LNCaP clone FGC (cell line): ENCODE results near the gene PSMB1.
"Not testable (repeated sequence)": the region's sequence is repeated elsewhere in the genome, so short reads cannot be mapped to it uniquely, and the experiment has no call there.

Experiments
- DNase-seq: peaks from one replicate; pipeline ENCODE4 v3.0.0-alpha.2; 2011; ENCODE audit warnings: low read depth
- H3K4me3 ChIP-seq: 2 replicates; pipeline ENCODE4 v1.5.1; 2011; ENCODE audit warnings: mild to moderate bottlenecking, low read depth, low read length, control low read depth
- TF ChIP-seq, protein P1 (sequence below): IDR thresholded peaks from 2 replicates; pipeline ENCODE4 v1.5.1; 2012; ENCODE audit warnings: mild to moderate bottlenecking; ENCODE audit not compliant: control insufficient read depth, insufficient read depth; ENCODE audit errors: extremely low read depth

PSMB1 gene

DNA sequence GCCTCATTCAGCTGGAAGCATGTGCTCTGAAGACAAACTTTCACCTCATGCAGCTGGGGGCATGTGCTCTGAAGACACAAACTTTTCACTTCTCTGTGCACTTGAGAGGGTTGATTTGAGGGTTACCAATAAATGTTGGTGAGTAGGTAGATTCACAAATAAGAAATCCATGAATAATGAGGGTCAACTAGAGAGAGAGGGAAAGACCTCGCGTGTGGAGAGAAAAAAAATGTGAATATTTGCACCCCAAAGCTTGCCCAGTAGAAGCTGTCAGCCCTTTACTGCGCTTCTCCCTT, 43.4 kb downstream of the PSMB1 start:
- no peak for DNase-seq
- H3K4me3 ChIP-seq: no peak overlapping the region

DNA sequence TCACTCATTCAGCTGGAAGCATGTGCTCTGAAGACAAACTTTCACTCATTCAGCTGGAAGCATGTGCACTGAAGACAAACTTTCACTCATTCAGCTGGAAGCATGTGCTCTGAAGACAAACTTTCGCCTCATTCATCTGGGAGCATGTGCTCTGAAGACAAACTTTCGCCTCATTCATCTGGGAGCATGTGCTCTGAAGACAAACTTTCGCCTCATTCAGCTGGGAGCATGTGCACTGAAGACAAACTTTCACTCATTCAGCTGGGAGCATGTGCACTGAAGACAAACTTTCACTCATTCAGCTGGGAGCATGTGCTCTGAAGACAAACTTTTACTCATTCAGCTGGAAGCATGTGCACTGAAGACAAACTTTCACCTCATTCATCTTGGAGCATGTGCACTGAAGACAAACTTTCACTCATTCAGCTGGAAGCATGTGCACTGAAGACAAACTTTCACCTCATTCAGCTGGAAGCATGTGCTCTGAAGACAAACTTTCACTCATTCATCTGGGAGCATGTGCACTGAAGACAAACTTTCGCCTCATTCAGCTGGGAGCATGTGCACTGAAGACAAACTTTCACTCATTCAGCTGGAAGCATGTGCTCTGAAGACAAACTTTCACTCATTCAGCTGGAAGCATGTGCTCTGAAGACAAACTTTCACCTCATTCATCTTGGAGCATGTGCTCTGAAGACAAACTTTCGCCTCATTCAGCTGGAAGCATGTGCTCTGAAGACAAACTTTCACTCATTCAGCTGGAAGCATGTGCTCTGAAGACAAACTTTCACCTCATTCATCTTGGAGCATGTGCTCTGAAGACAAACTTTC, 44.0 kb downstream of the PSMB1 start:
- not testable (repeated sequence) for H3K4me3 ChIP-seq, DNase-seq

More for the DNA sequence above, 43.4 kb downstream of the PSMB1 start:
- TF ChIP-seq, protein P1, sequence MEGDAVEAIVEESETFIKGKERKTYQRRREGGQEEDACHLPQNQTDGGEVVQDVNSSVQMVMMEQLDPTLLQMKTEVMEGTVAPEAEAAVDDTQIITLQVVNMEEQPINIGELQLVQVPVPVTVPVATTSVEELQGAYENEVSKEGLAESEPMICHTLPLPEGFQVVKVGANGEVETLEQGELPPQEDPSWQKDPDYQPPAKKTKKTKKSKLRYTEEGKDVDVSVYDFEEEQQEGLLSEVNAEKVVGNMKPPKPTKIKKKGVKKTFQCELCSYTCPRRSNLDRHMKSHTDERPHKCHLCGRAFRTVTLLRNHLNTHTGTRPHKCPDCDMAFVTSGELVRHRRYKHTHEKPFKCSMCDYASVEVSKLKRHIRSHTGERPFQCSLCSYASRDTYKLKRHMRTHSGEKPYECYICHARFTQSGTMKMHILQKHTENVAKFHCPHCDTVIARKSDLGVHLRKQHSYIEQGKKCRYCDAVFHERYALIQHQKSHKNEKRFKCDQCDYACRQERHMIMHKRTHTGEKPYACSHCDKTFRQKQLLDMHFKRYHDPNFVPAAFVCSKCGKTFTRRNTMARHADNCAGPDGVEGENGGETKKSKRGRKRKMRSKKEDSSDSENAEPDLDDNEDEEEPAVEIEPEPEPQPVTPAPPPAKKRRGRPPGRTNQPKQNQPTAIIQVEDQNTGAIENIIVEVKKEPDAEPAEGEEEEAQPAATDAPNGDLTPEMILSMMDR: no peak

DNA sequence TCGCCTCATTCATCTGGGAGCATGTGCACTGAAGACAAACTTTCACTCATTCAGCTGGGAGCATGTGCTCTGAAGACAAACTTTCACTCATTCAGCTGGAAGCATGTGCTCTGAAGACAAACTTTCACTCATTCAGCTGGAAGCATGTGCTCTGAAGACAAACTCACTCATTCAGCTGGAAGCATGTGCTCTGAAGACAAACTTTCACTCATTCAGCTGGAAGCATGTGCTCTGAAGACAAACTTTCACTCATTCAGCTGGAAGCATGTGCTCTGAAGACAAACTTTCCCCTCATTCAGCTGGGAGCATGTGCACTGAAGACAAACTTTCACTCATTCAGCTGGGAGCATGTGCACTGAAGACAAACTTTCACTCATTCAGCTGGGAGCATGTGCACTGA, 44.8 kb downstream of the PSMB1 start:
- not testable (repeated sequence) for H3K4me3 ChIP-seq, DNase-seq

DNA sequence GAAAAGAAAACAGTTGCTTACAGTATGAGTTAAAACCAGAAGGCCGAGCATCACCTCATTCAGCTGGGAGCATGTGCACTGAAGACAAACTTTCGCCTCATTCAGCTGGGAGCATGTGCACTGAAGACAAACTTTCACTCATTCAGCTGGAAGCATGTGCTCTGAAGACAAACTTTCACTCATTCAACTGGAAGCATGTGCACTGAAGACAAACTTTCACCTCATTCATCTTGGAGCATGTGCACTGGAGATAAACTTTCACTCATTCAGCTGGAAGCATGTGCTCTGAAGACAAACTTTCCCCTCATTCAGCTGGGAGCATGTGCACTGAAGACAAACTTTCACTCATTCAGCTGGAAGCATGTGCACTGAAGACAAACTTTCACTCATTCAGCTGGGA, 45.4 kb downstream of the PSMB1 start:
- not testable (repeated sequence) for DNase-seq, H3K4me3 ChIP-seq

DNA sequence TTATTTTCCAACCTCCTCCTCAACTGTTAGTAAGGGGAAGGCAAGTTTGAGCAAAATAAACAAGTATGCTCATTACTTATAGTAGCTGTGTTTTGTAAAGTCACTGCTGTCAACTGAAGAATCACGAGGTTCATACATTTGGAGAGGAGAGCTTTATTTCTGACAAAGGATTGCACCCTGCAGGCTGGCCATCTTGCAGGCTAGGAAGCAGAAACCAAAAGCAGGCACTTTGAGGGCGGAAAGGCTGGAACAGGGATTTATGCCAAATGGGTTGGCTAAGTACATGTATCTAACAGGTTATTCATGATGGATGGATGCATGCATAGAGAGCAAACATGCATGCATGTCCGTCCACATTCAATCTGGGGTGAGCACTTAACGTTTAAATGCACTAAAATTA, 46.7 kb downstream of the PSMB1 start:
- H3K4me3 ChIP-seq: no peak overlapping the region
- TF ChIP-seq, protein P1: no peak
- DNase-seq: no peak

DNA sequence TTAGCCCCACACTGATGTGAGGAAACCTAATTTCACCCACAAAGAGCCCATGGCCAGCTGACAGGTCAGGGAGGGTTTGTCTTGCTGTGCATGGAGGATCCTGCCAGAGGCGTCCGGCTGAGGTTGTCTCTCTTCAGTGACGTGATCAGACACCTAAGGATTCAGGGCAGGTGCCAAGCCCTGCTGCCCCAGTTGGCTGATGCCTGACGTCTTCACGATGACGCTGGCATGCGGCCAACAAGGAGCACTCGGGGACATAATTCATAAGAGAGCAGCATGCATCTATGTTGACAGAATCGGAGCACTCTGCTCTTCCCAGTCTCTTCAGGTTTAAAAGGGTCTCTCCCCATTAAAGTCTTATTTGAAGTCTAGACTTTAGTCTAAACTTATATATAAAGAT, 47.8 kb downstream of the PSMB1 start:
- no peak overlapping the region for H3K4me3 ChIP-seq
- TF ChIP-seq, protein P1: no peak
- peak; percentile 68 for DNase-seq

DNA sequence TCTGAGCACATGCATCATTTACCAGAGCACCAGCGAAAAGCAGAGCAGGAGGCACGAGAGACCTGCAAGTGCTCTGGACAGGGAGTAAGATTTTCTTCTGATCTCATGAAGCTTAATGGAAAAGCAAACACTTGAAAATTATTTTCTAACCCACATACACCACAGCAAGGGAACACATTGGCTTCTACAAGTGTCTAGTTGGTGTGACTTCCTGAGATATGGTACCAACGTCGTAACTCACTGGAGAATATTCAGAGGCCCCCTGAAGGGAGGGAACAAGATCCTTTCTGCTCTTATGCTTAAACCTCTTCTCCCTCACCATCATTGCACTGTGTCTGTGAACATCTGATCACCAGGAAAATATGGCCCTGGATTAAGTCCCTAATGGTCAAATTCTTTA, 48.6 kb downstream of the PSMB1 start:
- DNase-seq: no peak
- no peak overlapping the region for H3K4me3 ChIP-seq
- TF ChIP-seq, protein P1: no peak

DNA sequence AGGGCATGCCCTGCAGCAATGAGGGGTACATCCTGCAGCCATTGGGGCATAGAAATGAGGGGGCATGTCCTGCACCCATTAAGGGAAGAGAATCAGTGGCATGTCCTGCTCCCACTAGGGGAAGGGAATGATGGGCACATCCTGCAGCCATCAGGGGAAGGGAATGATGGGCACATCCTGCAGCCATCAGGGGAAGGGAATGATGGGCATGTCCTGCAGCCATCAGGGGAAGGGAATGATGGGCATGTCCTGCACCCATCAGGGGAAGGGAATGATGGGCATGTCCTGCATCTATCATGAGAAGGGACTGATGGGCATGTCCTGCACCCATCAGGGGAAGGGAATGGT, 49.7 kb downstream of the PSMB1 start:
- DNase-seq: no peak
- H3K4me3 ChIP-seq: no peak overlapping the region
- TF ChIP-seq, protein P1: no peak

DNA sequence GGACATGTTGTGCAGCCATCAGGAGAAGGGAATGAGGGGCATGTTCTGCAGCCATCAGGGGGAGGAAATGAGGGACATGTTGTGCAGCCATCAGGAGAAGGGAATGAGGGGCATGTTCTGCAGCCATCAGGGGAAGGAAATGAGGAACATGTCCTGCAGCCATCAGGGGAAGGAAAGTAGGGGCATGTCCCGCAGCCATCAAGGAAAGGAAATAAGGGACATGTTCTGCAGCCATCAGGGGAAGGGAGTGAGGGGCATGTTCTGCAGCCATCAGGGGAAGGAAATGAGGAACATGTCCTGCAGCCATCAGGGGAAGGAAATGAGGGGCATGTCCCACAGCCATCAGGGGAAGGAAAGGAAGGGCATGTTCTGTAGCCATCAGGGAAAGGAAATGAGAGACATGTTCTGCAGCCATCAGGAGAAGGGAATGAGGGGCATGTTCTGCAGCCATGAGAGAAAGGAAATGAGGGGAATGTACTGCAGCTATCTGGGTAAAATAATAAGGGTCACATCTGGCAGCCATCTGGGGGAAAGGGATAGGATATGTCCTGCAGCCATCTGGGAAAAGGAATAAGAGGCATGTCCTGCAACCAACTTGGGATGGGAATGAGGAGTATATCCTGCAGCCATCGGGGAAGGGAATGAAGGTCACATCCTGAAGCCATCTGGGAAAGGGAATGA, 50.2 kb downstream of the PSMB1 start:
- not testable (repeated sequence) for DNase-seq, H3K4me3 ChIP-seq

DNA sequence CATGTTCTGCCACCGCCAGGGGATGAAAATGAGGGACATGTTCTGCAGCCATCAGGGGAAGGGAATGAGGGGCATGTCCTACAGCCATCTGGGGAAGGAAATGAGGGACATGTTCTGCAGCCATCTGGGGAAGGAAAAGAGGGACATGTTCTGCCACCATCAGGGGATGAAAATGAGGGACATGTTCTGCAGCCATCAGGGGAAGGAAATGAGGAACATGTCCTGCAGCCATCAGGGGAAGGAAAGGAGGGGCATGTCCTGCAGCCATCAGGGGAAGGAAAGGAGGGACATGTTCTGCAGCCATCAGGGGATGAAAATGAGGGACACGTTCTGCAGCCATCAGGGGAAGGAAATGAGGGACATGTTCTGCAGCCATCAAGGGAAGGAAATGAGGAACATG, 50.8 kb downstream of the PSMB1 start:
- not testable (repeated sequence) for H3K4me3 ChIP-seq, DNase-seq
